Fibroblast of skin of right quadriceps (primary cell): ENCODE measurements around the gene ANGPTL2.
A peak's percentile ranks its signal among the peaks of the same experiment; 100 is the strongest.

Experiments
- DNase-seq: peaks from one replicate; pipeline ENCODE4 v3.0.0-alpha.2; 2013

Gene ANGPTL2

GRCh38 chr9:127136081-127136879 lies 13.8 kb upstream of the ANGPTL2 start:
- DNase-seq = no peak

- DNase-seq = no peak
These were observed 12.8 kb upstream of the ANGPTL2 start for GRCh38 chr9:127135056-127135745.

GRCh38 chr9:127133739-127134167 lies 11.3 kb upstream of the ANGPTL2 start:
- peak; percentile 81 for DNase-seq

- peak; percentile 61 for DNase-seq
These were observed 10.6 kb upstream of the ANGPTL2 start for GRCh38 chr9:127132921-127133647.

- no peak for DNase-seq
These were observed 9.9 kb upstream of the ANGPTL2 start for GRCh38 chr9:127132375-127132774.

GRCh38 chr9:127131871-127132270 lies 9.4 kb upstream of the ANGPTL2 start:
- peak; percentile 60 for DNase-seq

GRCh38 chr9:127130661-127131538 lies 8.5 kb upstream of the ANGPTL2 start:
- peak; percentile 94 for DNase-seq

- no peak for DNase-seq
These were observed 7.8 kb upstream of the ANGPTL2 start for GRCh38 chr9:127130235-127130634.

- no peak for DNase-seq
These were observed 7.3 kb upstream of the ANGPTL2 start for GRCh38 chr9:127129718-127130085.

GRCh38 chr9:127129073-127129717 lies 6.8 kb upstream of the ANGPTL2 start:
- no peak for DNase-seq

GRCh38 chr9:127128341-127129072 lies 6.1 kb upstream of the ANGPTL2 start:
- DNase-seq = no peak

GRCh38 chr9:127126971-127127370 lies 4.5 kb upstream of the ANGPTL2 start:
- DNase-seq = no peak

GRCh38 chr9:127124792-127125191 lies 2.4 kb upstream of the ANGPTL2 start:
- no peak for DNase-seq

- no peak for DNase-seq
These were observed 1.7 kb upstream of the ANGPTL2 start for GRCh38 chr9:127124111-127124531.

- DNase-seq = no peak
These were observed 842 bp upstream of the ANGPTL2 start for GRCh38 chr9:127123064-127123890.

GRCh38 chr9:127121628-127122175 lies 733 bp downstream of the ANGPTL2 start:
- DNase-seq = no peak

GRCh38 chr9:127119320-127119709 lies 3.1 kb downstream of the ANGPTL2 start:
- DNase-seq = no peak

- DNase-seq = no peak
These were observed 3.7 kb downstream of the ANGPTL2 start for GRCh38 chr9:127118597-127119319.

- no peak for DNase-seq
These were observed 4.6 kb downstream of the ANGPTL2 start for GRCh38 chr9:127117801-127118200.
